ENCODE data around the gene POLR2J3.
"Not testable (repeated sequence)": the region's sequence is repeated elsewhere in the genome, so short reads cannot be mapped to it uniquely, and the experiment has no call there.

DNA sequence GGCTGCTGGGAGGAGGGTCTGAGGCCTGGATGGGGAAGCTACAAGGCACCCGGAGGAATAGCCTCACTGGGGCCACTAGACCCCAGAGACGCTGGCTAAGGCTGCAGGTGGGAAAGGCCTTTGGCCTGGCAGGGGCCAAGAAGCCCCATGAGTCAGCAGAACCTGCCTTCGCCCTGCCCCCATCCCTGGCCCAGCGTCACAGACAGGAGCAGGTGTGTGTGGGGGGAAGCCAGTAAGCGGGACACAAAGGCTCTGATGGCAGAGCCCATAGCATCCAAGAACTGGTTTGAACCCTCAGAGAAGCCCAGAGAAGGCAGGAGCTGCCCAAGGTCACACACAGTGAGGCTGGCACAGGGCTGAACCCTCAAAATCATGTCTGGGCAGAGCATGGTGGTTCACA is 34.5 kb upstream of the POLR2J3 start:
- TF ChIP-seq EZH2phosphoT487 (IDR thresholded peaks at IDR 0.05; ENCODE audit: borderline replicate concordance, low read depth, low read length): not testable (repeated sequence)
- TF ChIP-seq, protein P1, sequence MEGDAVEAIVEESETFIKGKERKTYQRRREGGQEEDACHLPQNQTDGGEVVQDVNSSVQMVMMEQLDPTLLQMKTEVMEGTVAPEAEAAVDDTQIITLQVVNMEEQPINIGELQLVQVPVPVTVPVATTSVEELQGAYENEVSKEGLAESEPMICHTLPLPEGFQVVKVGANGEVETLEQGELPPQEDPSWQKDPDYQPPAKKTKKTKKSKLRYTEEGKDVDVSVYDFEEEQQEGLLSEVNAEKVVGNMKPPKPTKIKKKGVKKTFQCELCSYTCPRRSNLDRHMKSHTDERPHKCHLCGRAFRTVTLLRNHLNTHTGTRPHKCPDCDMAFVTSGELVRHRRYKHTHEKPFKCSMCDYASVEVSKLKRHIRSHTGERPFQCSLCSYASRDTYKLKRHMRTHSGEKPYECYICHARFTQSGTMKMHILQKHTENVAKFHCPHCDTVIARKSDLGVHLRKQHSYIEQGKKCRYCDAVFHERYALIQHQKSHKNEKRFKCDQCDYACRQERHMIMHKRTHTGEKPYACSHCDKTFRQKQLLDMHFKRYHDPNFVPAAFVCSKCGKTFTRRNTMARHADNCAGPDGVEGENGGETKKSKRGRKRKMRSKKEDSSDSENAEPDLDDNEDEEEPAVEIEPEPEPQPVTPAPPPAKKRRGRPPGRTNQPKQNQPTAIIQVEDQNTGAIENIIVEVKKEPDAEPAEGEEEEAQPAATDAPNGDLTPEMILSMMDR (conservative IDR thresholded peaks at IDR 0.05; ENCODE audit: low read length): not testable (repeated sequence)
